HepG2 (cell line): ENCODE results near the gene TELO2. TPM values are rescaled to one million over a fixed set of nuclear protein-coding genes. Genes with fewer than 3 reads are reported as not detected.

Experiments used
- CTCF ChIP-seq: sonication (generic); formaldehyde crosslinking; IDR thresholded peaks from 2 replicates; pipeline ENCODE4 v1.5.0; 2020; ENCODE audit warnings: mild to moderate bottlenecking, missing genetic modification reagents, moderate library complexity
- ELF3 ChIP-seq: IDR thresholded peaks from 2 replicates; pipeline ENCODE4 v1.6.1; 2016; ENCODE audit warnings: missing genetic modification reagents, missing compliant biosample characterization
- ERF ChIP-seq: IDR thresholded peaks from 2 replicates; pipeline ENCODE4 v1.6.1; 2018; ENCODE audit warnings: missing biosample characterization, missing genetic modification reagents
- FOSL1 ChIP-seq: sonication (generic); formaldehyde crosslinking; IDR thresholded peaks from 2 replicates; pipeline ENCODE4 v1.9.0; 2021; ENCODE audit warnings: missing genetic modification reagents, borderline replicate concordance
- GMEB1 ChIP-seq: sonication (generic); formaldehyde crosslinking; IDR thresholded peaks from 2 replicates; pipeline ENCODE4 v1.5.1; 2020; ENCODE audit warnings: missing genetic modification reagents, mild to moderate bottlenecking, borderline replicate concordance
- HNRNPL ChIP-seq: fragments of 200-400 bp; formaldehyde crosslinking; IDR thresholded peaks from 2 replicates; pipeline ENCODE4 v1.6.1; 2017; ENCODE audit warnings: mild to moderate bottlenecking, low read depth, low read length
- HNRNPLL ChIP-seq: fragments of 200-400 bp; formaldehyde crosslinking; IDR thresholded peaks from 2 replicates; pipeline ENCODE4 v1.6.1; 2017; ENCODE audit warnings: mild to moderate bottlenecking, low read depth, low read length; ENCODE audit not compliant: poor library complexity, severe bottlenecking
- KLF12 ChIP-seq: sonication (generic); formaldehyde crosslinking; IDR thresholded peaks from 2 replicates; pipeline ENCODE4 v1.4.0; 2020; ENCODE audit warnings: missing genetic modification reagents, borderline replicate concordance
- POLR2A ChIP-seq, 2 experiments: IDR thresholded peaks; 2 replicates each; pipeline ENCODE4 v1.6.1; 2011; ENCODE audit warnings: low read depth in 2 of 2, low read length in 2 of 2, mild to moderate bottlenecking in 1 of 2, moderate library complexity in 1 of 2; ENCODE audit not compliant: insufficient read depth in 1 of 2
- SALL1 ChIP-seq: sonication (generic); formaldehyde crosslinking; IDR thresholded peaks from 2 replicates; pipeline ENCODE4 v1.8.0; 2022; ENCODE audit warnings: mild to moderate bottlenecking, missing genetic modification reagents
- SP5 ChIP-seq: IDR thresholded peaks from 2 replicates; pipeline ENCODE4 v1.6.1; 2016; ENCODE audit warnings: low read depth, borderline replicate concordance
- STAG1 ChIP-seq: sonication (generic); formaldehyde crosslinking; IDR thresholded peaks from 2 replicates; pipeline ENCODE4 v1.4.0; 2020; ENCODE audit warnings: missing genetic modification reagents
- SYNCRIP ChIP-seq: fragments of 200-400 bp; formaldehyde crosslinking; IDR thresholded peaks from 2 replicates; pipeline ENCODE4 v1.6.1; 2018; ENCODE audit warnings: mild to moderate bottlenecking, low read depth, low read length; ENCODE audit not compliant: insufficient read depth
- XRCC5 ChIP-seq: fragments of 200-400 bp; formaldehyde crosslinking; optimal IDR thresholded peaks from 2 replicates; pipeline ENCODE3; 2017; ENCODE audit warnings: mild to moderate bottlenecking, low read length
- YY1 ChIP-seq: IDR thresholded peaks from 2 replicates; pipeline ENCODE4 v1.6.1; 2011; ENCODE audit warnings: low read length, low read depth, moderate library complexity, mild to moderate bottlenecking; ENCODE audit not compliant: insufficient read depth, insufficient replicate concordance
- ZBTB7A ChIP-seq: sonication (generic); formaldehyde crosslinking; IDR thresholded peaks from 2 replicates; pipeline ENCODE4 v1.8.0; 2022; ENCODE audit warnings: mild to moderate bottlenecking, missing genetic modification reagents
- ZKSCAN1 ChIP-seq: fragments of 150-350 bp; IDR thresholded peaks from 2 replicates; pipeline ENCODE4 v1.6.1; 2014; ENCODE audit warnings: low read length
- ZNF207 ChIP-seq: fragments of 450-650 bp; IDR thresholded peaks from 2 replicates; pipeline ENCODE4 v1.6.1; 2016; ENCODE audit warnings: antibody characterized with exemption, borderline replicate concordance
- ZNF430 ChIP-seq: sonication (generic); formaldehyde crosslinking; IDR thresholded peaks from 2 replicates; pipeline ENCODE4 v1.9.0; 2021; ENCODE audit warnings: mild to moderate bottlenecking, missing genetic modification reagents
- ZNF550 ChIP-seq: sonication (generic); formaldehyde crosslinking; IDR thresholded peaks from 2 replicates; pipeline ENCODE4 v1.4.0; 2020; ENCODE audit warnings: mild to moderate bottlenecking, missing genetic modification reagents, borderline replicate concordance
- ZNF558 ChIP-seq: sonication (generic); formaldehyde crosslinking; IDR thresholded peaks from 2 replicates; pipeline ENCODE4 v1.9.0; 2022; ENCODE audit warnings: mild to moderate bottlenecking, missing genetic modification reagents, borderline replicate concordance
- ZNF616 ChIP-seq: sonication (generic); formaldehyde crosslinking; IDR thresholded peaks from 2 replicates; pipeline ENCODE4 v1.5.0; 2020; ENCODE audit warnings: low read depth, mild to moderate bottlenecking, missing genetic modification reagents
- ZNF619 ChIP-seq: sonication (generic); formaldehyde crosslinking; IDR thresholded peaks from 2 replicates; pipeline ENCODE4 v1.4.0; 2020; ENCODE audit warnings: mild to moderate bottlenecking, missing genetic modification reagents
- ZNF672 ChIP-seq: sonication (generic); formaldehyde crosslinking; IDR thresholded peaks from 2 replicates; pipeline ENCODE4 v1.8.1; 2022; ENCODE audit warnings: missing genetic modification reagents
- ZNF749 ChIP-seq: sonication (generic); formaldehyde crosslinking; IDR thresholded peaks from 2 replicates; pipeline ENCODE4 v1.8.0; 2022; ENCODE audit warnings: mild to moderate bottlenecking, missing genetic modification reagents, moderate library complexity, borderline replicate concordance
- ZNF770 ChIP-seq: sonication (generic); formaldehyde crosslinking; IDR thresholded peaks from 2 replicates; pipeline ENCODE4 v1.5.0; 2020; ENCODE audit warnings: mild to moderate bottlenecking, missing genetic modification reagents
- ZNF777 ChIP-seq: sonication (generic); formaldehyde crosslinking; IDR thresholded peaks from 2 replicates; pipeline ENCODE4 v1.4.0; 2020; ENCODE audit warnings: missing genetic modification reagents
- ZSCAN25 ChIP-seq: sonication (generic); formaldehyde crosslinking; IDR thresholded peaks from 2 replicates; pipeline ENCODE4 v1.8.0; 2022; ENCODE audit warnings: mild to moderate bottlenecking, missing genetic modification reagents
- polyA plus RNA-seq, 8 experiments: library from polyadenylated mRNA; depleted of rRNA in 3 of 8; stranded (reverse) in 7 of 8; unstranded in 1 of 8; fragments of >200 nt; fragmentation: Illumina TruSeq in 4 of 8; extraction: Trizol in 4 of 8; gene quantifications; 2 replicates each; pipeline versions ENCODE4 v1.2.1 to v1.2.3, GENCODE V29; 2011 to 2016; ENCODE audit warnings: low read depth in 4 of 8, missing spikeins in 1 of 8, mixed read lengths in 1 of 8; ENCODE audit not compliant: insufficient read depth in 1 of 8
- total RNA-seq, 5 experiments: library from RNA; depleted of rRNA; stranded (reverse); fragments of >200 nt; fragmentation: Illumina TruSeq; extraction: Trizol; gene quantifications; 2 replicates each; pipeline ENCODE4 v1.2.3, GENCODE V29; 2016; ENCODE audit warnings: low read depth in 1 of 5

Gene TELO2
- total and polyA plus RNA-seq, 2 of the 13 experiments (the other 11 are each of a cell fraction or from before 2014, with no cell fraction given) = 10.1 to 17.9 TPM

GRCh38 chr16:1491327-1491726 lies 1.8 kb upstream of the TELO2 start (continued):
- peak; percentile 44 for TF ChIP-seq CTCF (CRISPR knock-in tag)
- TF ChIP-seq ZNF749 (CRISPR knock-in tag) = no peak
- TF ChIP-seq ZNF777 = no peak
- TF ChIP-seq ZKSCAN1 = no peak
- no peak for TF ChIP-seq ZNF430 (CRISPR knock-in tag)
- TF ChIP-seq ZNF558 = no peak
- no peak for TF ChIP-seq POLR2A (IDR thresholded peaks at IDR 0.05; ENCODE audit: insufficient read depth in 1 of 2, low read depth in 2 of 2, low read length in 2 of 2)
- TF ChIP-seq ZNF207 = no peak
- TF ChIP-seq ZNF672 (CRISPR knock-in tag) = no peak
- TF ChIP-seq ZNF619 = no peak
- TF ChIP-seq ZNF770 = no peak
- TF ChIP-seq ZBTB7A (CRISPR knock-in tag) = no peak
- peak; percentile 97 for TF ChIP-seq ZSCAN25
- no peak for TF ChIP-seq ZNF550 (CRISPR knock-in tag)
- TF ChIP-seq SALL1 (CRISPR knock-in tag) = 0 out of 2 replicates have a peak, but pooled peaks have one; percentile 10
- TF ChIP-seq STAG1 = peak; percentile 5; the same call in 1 of the 2 replicates
- no peak for TF ChIP-seq SYNCRIP
- TF ChIP-seq YY1 = peak; percentile 44
- no peak for TF ChIP-seq ZNF616 (CRISPR knock-in tag)
- TF ChIP-seq ELF3 (CRISPR knock-in tag) = no peak
- no peak for TF ChIP-seq HNRNPLL
- no peak for TF ChIP-seq FOSL1 (CRISPR knock-in tag)
- TF ChIP-seq HNRNPL = no peak
- TF ChIP-seq GMEB1 (CRISPR knock-in tag) = no peak
- TF ChIP-seq KLF12 = no peak
- TF ChIP-seq XRCC5 = peak; percentile 22
- no peak for TF ChIP-seq SP5 (CRISPR knock-in tag)
- TF ChIP-seq ERF (CRISPR knock-in tag) = no peak
